Activated naive CD4-positive, alpha-beta T cell treated with anti-CD3 and anti-CD28 coated beads, Interleukin-2, amount 10 ng/mL, durations not matched to agents 7 days and 5 days (primary cell): ENCODE data around the gene ROBO2.

Experiments used
- CTCF ChIA-PET: fragments of 350-600 bp; sonication (Branson Sonifier 250); formaldehyde crosslinking; loops from one replicate; lab custom pipeline; 2021; ENCODE audit warnings: antibody characterized with exemption; lab: Charles Lee
- DNase-seq: peaks from one replicate; pipeline ENCODE4 v3.0.0-alpha.2; 2020
- H3K27ac Mint-ChIP-seq: one replicate; pipeline ENCODE4 v1.8.0; 2021; ENCODE audit warnings: mild to moderate bottlenecking, moderate library complexity, mixed read lengths
- H3K27me3 Mint-ChIP-seq: one replicate; pipeline ENCODE4 v1.8.0; 2021; ENCODE audit warnings: mild to moderate bottlenecking, mixed read lengths
- H3K36me3 Mint-ChIP-seq: one replicate; pipeline ENCODE4 v1.8.0; 2021; ENCODE audit warnings: mixed read lengths
- H3K4me1 Mint-ChIP-seq: one replicate; pipeline ENCODE4 v1.8.0; 2021; ENCODE audit warnings: mixed read lengths
- H3K4me3 Mint-ChIP-seq: one replicate; pipeline ENCODE4 v1.8.0; 2021; ENCODE audit warnings: mild to moderate bottlenecking, moderate library complexity, mixed read lengths
- H3K9me3 Mint-ChIP-seq: one replicate; pipeline ENCODE4 v1.8.0; 2021; ENCODE audit warnings: mixed read lengths

Gene ROBO2

GRCh38 chr3:77254967-77255831 is 215.3 kb downstream of the ROBO2 start:
- peak; percentile 21 for DNase-seq
- no peaks in the 10 kb centered on the region for H3K36me3 Mint-ChIP-seq
- no peak overlapping the region for H3K4me3 Mint-ChIP-seq
- peaks cover 8% of the 10 kb centered on the region for H3K9me3 Mint-ChIP-seq
- H3K27me3 Mint-ChIP-seq = no peaks in the 10 kb centered on the region
- H3K27ac Mint-ChIP-seq = no peak overlapping the region
- CTCF ChIA-PET = no interaction called here
- H3K4me1 Mint-ChIP-seq = no peaks in the 10 kb centered on the region

GRCh38 chr3:77256584-77257503 is 216.9 kb downstream of the ROBO2 start:
- H3K27me3 Mint-ChIP-seq = no peaks in the 10 kb centered on the region
- H3K4me1 Mint-ChIP-seq = no peaks in the 10 kb centered on the region
- DNase-seq = no peak
- no peak overlapping the region for H3K4me3 Mint-ChIP-seq
- CTCF ChIA-PET = interaction anchor here (1.1 kb wide), 1 partner anchor 9 kb away, joined by 3 read pairs; no protein-coding TSS in a partner anchor
- H3K9me3 Mint-ChIP-seq = peaks cover 3% of the 10 kb centered on the region
- H3K27ac Mint-ChIP-seq = no peak overlapping the region
- no peaks in the 10 kb centered on the region for H3K36me3 Mint-ChIP-seq

- Mint-ChIP-seq H3K9me3 (peaks cover 3% of the 10 kb centered on the region), H3K4me3 (no peak overlapping the region), H3K27ac (no peak overlapping the region), H3K36me3 (no peaks in the 10 kb centered on the region), H3K4me1 (no peaks in the 10 kb centered on the region), H3K27me3 (no peaks in the 10 kb centered on the region)
- DNase-seq = no peak
- CTCF ChIA-PET = no interaction called here
Measured at GRCh38 chr3:77259694-77260093, 219.8 kb downstream of the ROBO2 start.

- Mint-ChIP-seq H3K36me3 (no peaks in the 10 kb centered on the region), H3K27me3 (no peaks in the 10 kb centered on the region), H3K27ac (no peak overlapping the region), H3K4me1 (no peaks in the 10 kb centered on the region), H3K4me3 (no peak overlapping the region), H3K9me3 (peaks cover 8% of the 10 kb centered on the region)
- no peak for DNase-seq
- CTCF ChIA-PET = interaction anchor here (1.5 kb wide), 1 partner anchor 12 kb away, joined by 4 read pairs; no protein-coding TSS in a partner anchor
Measured at GRCh38 chr3:77262361-77262760, 222.5 kb downstream of the ROBO2 start.

- Mint-ChIP-seq H3K27me3 (no peaks in the 10 kb centered on the region), H3K4me1 (no peaks in the 10 kb centered on the region), H3K36me3 (no peaks in the 10 kb centered on the region), H3K27ac (no peak overlapping the region), H3K9me3 (peaks cover 5% of the 10 kb centered on the region), H3K4me3 (no peak overlapping the region)
- CTCF ChIA-PET = no interaction called here
- DNase-seq = no peak
Measured at GRCh38 chr3:77267589-77267988, 227.7 kb downstream of the ROBO2 start.

GRCh38 chr3:77271306-77271705 is 231.4 kb downstream of the ROBO2 start:
- peaks cover 2% of the 10 kb centered on the region for H3K9me3 Mint-ChIP-seq
- H3K4me3 Mint-ChIP-seq = no peak overlapping the region

GRCh38 chr3:77271711-77272110 is 231.8 kb downstream of the ROBO2 start:
- Mint-ChIP-seq H3K36me3 (no peaks in the 10 kb centered on the region), H3K9me3 (no peaks in the 10 kb centered on the region), H3K4me3 (no peak overlapping the region), H3K4me1 (no peaks in the 10 kb centered on the region), H3K27me3 (no peaks in the 10 kb centered on the region), H3K27ac (no peak overlapping the region)
- CTCF ChIA-PET = no interaction called here
- DNase-seq = no peak

More at GRCh38 chr3:77271306-77271705, 231.4 kb downstream of the ROBO2 start:
- no peak overlapping the region for H3K27ac Mint-ChIP-seq
- H3K27me3 Mint-ChIP-seq = no peaks in the 10 kb centered on the region
- DNase-seq = no peak
- no peaks in the 10 kb centered on the region for H3K4me1 Mint-ChIP-seq
- CTCF ChIA-PET = no interaction called here
- H3K36me3 Mint-ChIP-seq = no peaks in the 10 kb centered on the region

- no peaks in the 10 kb centered on the region for H3K4me1 Mint-ChIP-seq
- CTCF ChIA-PET = no interaction called here
- no peak for DNase-seq
- no peaks in the 10 kb centered on the region for H3K27me3 Mint-ChIP-seq
- no peak overlapping the region for H3K27ac Mint-ChIP-seq
- H3K36me3 Mint-ChIP-seq = no peaks in the 10 kb centered on the region
- H3K4me3 Mint-ChIP-seq = no peak overlapping the region
- peaks cover 5% of the 10 kb centered on the region for H3K9me3 Mint-ChIP-seq
Measured at GRCh38 chr3:77279276-77279675, 239.4 kb downstream of the ROBO2 start.

GRCh38 chr3:77281721-77282120 is 241.8 kb downstream of the ROBO2 start:
- CTCF ChIA-PET = no interaction called here
- no peaks in the 10 kb centered on the region for H3K27me3 Mint-ChIP-seq
- H3K4me1 Mint-ChIP-seq = no peaks in the 10 kb centered on the region
- no peaks in the 10 kb centered on the region for H3K36me3 Mint-ChIP-seq
- no peak overlapping the region for H3K4me3 Mint-ChIP-seq
- DNase-seq = no peak
- peaks cover 7% of the 10 kb centered on the region for H3K9me3 Mint-ChIP-seq
- no peak overlapping the region for H3K27ac Mint-ChIP-seq

- no peaks in the 10 kb centered on the region for H3K4me1 Mint-ChIP-seq
- no peak for DNase-seq
- peaks cover 12% of the 10 kb centered on the region for H3K9me3 Mint-ChIP-seq
- CTCF ChIA-PET = no interaction called here
- H3K36me3 Mint-ChIP-seq = no peaks in the 10 kb centered on the region
- H3K27ac Mint-ChIP-seq = no peak overlapping the region
- H3K27me3 Mint-ChIP-seq = no peaks in the 10 kb centered on the region
- H3K4me3 Mint-ChIP-seq = no peak overlapping the region
Measured at GRCh38 chr3:77283108-77283507, 243.2 kb downstream of the ROBO2 start.

GRCh38 chr3:77288348-77288747 is 248.4 kb downstream of the ROBO2 start:
- DNase-seq = no peak
- no peak overlapping the region for H3K27ac Mint-ChIP-seq
- H3K27me3 Mint-ChIP-seq = no peaks in the 10 kb centered on the region
- no peaks in the 10 kb centered on the region for H3K4me1 Mint-ChIP-seq
- no peak overlapping the region for H3K4me3 Mint-ChIP-seq
- no peaks in the 10 kb centered on the region for H3K36me3 Mint-ChIP-seq
- CTCF ChIA-PET = no interaction called here
- peaks cover 34% of the 10 kb centered on the region for H3K9me3 Mint-ChIP-seq

- CTCF ChIA-PET = no interaction called here
- no peak for DNase-seq
- Mint-ChIP-seq H3K4me3 (no peak overlapping the region), H3K9me3 (peaks cover 18% of the 10 kb centered on the region), H3K27ac (no peak overlapping the region), H3K36me3 (no peaks in the 10 kb centered on the region), H3K4me1 (no peaks in the 10 kb centered on the region), H3K27me3 (no peaks in the 10 kb centered on the region)
Measured at GRCh38 chr3:77296527-77296926, 256.6 kb downstream of the ROBO2 start.

- CTCF ChIA-PET = no interaction called here
Measured at GRCh38 chr3:77298417-77298816, 258.5 kb downstream of the ROBO2 start.

GRCh38 chr3:77303955-77304699 is 264.2 kb downstream of the ROBO2 start:
- Mint-ChIP-seq H3K27me3 (no peaks in the 10 kb centered on the region), H3K4me3 (no peak overlapping the region), H3K36me3 (no peaks in the 10 kb centered on the region), H3K27ac (no peak overlapping the region), H3K4me1 (no peaks in the 10 kb centered on the region), H3K9me3 (peaks cover 1% of the 10 kb centered on the region)
- CTCF ChIA-PET = no interaction called here
- no peak for DNase-seq

More at GRCh38 chr3:77298417-77298816, 258.5 kb downstream of the ROBO2 start:
- no peaks in the 10 kb centered on the region for H3K27me3 Mint-ChIP-seq
- DNase-seq = no peak
- H3K36me3 Mint-ChIP-seq = no peaks in the 10 kb centered on the region
- no peaks in the 10 kb centered on the region for H3K4me1 Mint-ChIP-seq
- peaks cover 6% of the 10 kb centered on the region for H3K9me3 Mint-ChIP-seq
- no peak overlapping the region for H3K4me3 Mint-ChIP-seq
- no peak overlapping the region for H3K27ac Mint-ChIP-seq
